Measurements from ENCODE around the gene NENF. TPM values are rescaled to one million over a fixed set of nuclear protein-coding genes. Genes with fewer than 3 reads are reported as not detected.

The NENF gene
- total RNA-seq, 1 donor from 2014 or later: 45.6 TPM

GRCh38 chr1:212433577-212434462 is 1.1 kb downstream of the NENF start:
- ATAC-seq (no peak), DNase-seq (no peak)
- no peak for TF ChIP-seq CTCF (IDR thresholded peaks at IDR 0.05)
- Histone ChIP-seq H3K36me3 (no peaks in the 10 kb centered on the region), H3K4me3 (peak overlapping the region; percentile 67), H3K27ac (peak overlapping the region; percentile 75), H3K9me3 (no peaks in the 10 kb centered on the region), H3K4me1 (peaks cover 9% of the 10 kb centered on the region), H3K27me3 (no peaks in the 10 kb centered on the region)
- intact Hi-C loops (cut with DNase I): no loop called here

GRCh38 chr1:212434992-212435391 is 2.3 kb downstream of the NENF start:
- H3K9me3 ChIP-seq: no peaks in the 10 kb centered on the region
- no peaks in the 10 kb centered on the region for H3K27me3 ChIP-seq
- no peak overlapping the region for H3K27ac ChIP-seq
- TF ChIP-seq CTCF (IDR thresholded peaks at IDR 0.05): no peak
- DNase-seq (no peak), ATAC-seq (no peak)
- H3K4me3 ChIP-seq: no peak overlapping the region
- intact Hi-C loops (cut with DNase I): no loop called here
- no peaks in the 10 kb centered on the region for H3K36me3 ChIP-seq
- peaks cover 9% of the 10 kb centered on the region for H3K4me1 ChIP-seq

- H3K9me3 ChIP-seq: no peaks in the 10 kb centered on the region
- H3K4me3 ChIP-seq: no peak overlapping the region
- H3K36me3 ChIP-seq: no peaks in the 10 kb centered on the region
- H3K27me3 ChIP-seq: no peaks in the 10 kb centered on the region
- intact Hi-C loops (cut with DNase I): no loop called here
- H3K4me1 ChIP-seq: peaks cover 6% of the 10 kb centered on the region
- TF ChIP-seq CTCF (IDR thresholded peaks at IDR 0.05): no peak
- no peak for ATAC-seq
- no peak for DNase-seq
- no peak overlapping the region for H3K27ac ChIP-seq
Measured at GRCh38 chr1:212437179-212437798, 4.6 kb downstream of the NENF start.

- peaks cover 2% of the 10 kb centered on the region for H3K4me1 ChIP-seq
- no peaks in the 10 kb centered on the region for H3K36me3 ChIP-seq
- no peaks in the 10 kb centered on the region for H3K9me3 ChIP-seq
- H3K27ac ChIP-seq: no peak overlapping the region
- no peak overlapping the region for H3K4me3 ChIP-seq
- no peak for ATAC-seq
- intact Hi-C loops (cut with DNase I): no loop called here
- TF ChIP-seq CTCF (IDR thresholded peaks at IDR 0.05): no peak
- no peak for DNase-seq
- no peaks in the 10 kb centered on the region for H3K27me3 ChIP-seq
Measured at GRCh38 chr1:212438831-212439237, 6.1 kb downstream of the NENF start.

- Histone ChIP-seq H3K27ac (no peak overlapping the region), H3K9me3 (no peaks in the 10 kb centered on the region), H3K4me1 (no peaks in the 10 kb centered on the region), H3K36me3 (no peaks in the 10 kb centered on the region), H3K4me3 (no peak overlapping the region), H3K27me3 (no peaks in the 10 kb centered on the region)
- ATAC-seq (no peak), DNase-seq (no peak)
- TF ChIP-seq CTCF (IDR thresholded peaks at IDR 0.05): no peak
- intact Hi-C loops (cut with DNase I): no loop called here
Measured at GRCh38 chr1:212440419-212440818, 7.7 kb downstream of the NENF start.
